ENCODE measurements around the gene FOXB1. TPM values are rescaled to one million over a fixed set of nuclear protein-coding genes. Genes with fewer than 3 reads are reported as not detected.
A peak's percentile ranks its signal among the peaks of the same experiment; 100 is the strongest.

The FOXB1 gene
- total RNA-seq, 2 donors from 2014 or later: 0.10 TPM; not detected in 1

- ATAC-seq (no peak), DNase-seq (ENCODE audit: low spot score) (no peak)
- H3K36me3 Mint-ChIP-seq: peaks cover 6% of the 10 kb centered on the region
- peaks cover 17 to 19% of the 10 kb centered on the region in 2 donors for H3K4me1 Mint-ChIP-seq (ENCODE audit: low read depth in 2 of 2)
- no peak overlapping the region for H3K4me3 Mint-ChIP-seq
- H3K27ac Mint-ChIP-seq: no peak overlapping the region
- peaks cover 5% of the 10 kb centered on the region for H3K9me3 Mint-ChIP-seq
- peaks cover 10 to 16% of the 10 kb centered on the region in 2 donors for H3K27me3 Mint-ChIP-seq
These were observed 16.6 kb downstream of the FOXB1 start for GRCh38 chr15:60020736-60021135.

- Mint-ChIP-seq H3K27me3 (peaks cover 10 to 16% of the 10 kb centered on the region in 2 donors), H3K4me1 (ENCODE audit: low read depth in 2 of 2) (peaks cover 17 to 19% of the 10 kb centered on the region in 2 donors), H3K27ac (no peak overlapping the region), H3K4me3 (no peak overlapping the region), H3K36me3 (peaks cover 6% of the 10 kb centered on the region), H3K9me3 (peaks cover 5% of the 10 kb centered on the region)
- DNase-seq (ENCODE audit: low spot score) (no peak), ATAC-seq (no peak)
These were observed 17.7 kb downstream of the FOXB1 start for GRCh38 chr15:60021589-60022378.

GRCh38 chr15:60022379-60022741, 18.2 kb downstream of the FOXB1 start:
- peaks cover 13 to 15% of the 10 kb centered on the region in 2 donors for H3K4me1 Mint-ChIP-seq (ENCODE audit: low read depth in 2 of 2)
- peaks cover 2% of the 10 kb centered on the region for H3K36me3 Mint-ChIP-seq
- H3K4me3 Mint-ChIP-seq: no peak overlapping the region
- ATAC-seq (no peak), DNase-seq (ENCODE audit: low spot score) (no peak)
- peaks cover 2% of the 10 kb centered on the region for H3K9me3 Mint-ChIP-seq
- no peak overlapping the region for H3K27ac Mint-ChIP-seq
- H3K27me3 Mint-ChIP-seq: peaks cover 10 to 14% of the 10 kb centered on the region in 2 donors

- Mint-ChIP-seq H3K36me3 (no peaks in the 10 kb centered on the region), H3K27ac (no peak overlapping the region), H3K27me3 (peaks cover 8 to 16% of the 10 kb centered on the region in 2 donors), H3K9me3 (no peaks in the 10 kb centered on the region), H3K4me1 (ENCODE audit: low read depth in 2 of 2) (no peaks in the 10 kb centered on the region), H3K4me3 (no peak overlapping the region)
- ATAC-seq: no peak
- DNase-seq (ENCODE audit: low spot score): no peak
These were observed 22.4 kb downstream of the FOXB1 start for GRCh38 chr15:60026555-60026954.

- Mint-ChIP-seq H3K36me3 (no peaks in the 10 kb centered on the region), H3K9me3 (no peaks in the 10 kb centered on the region), H3K27ac (no peak overlapping the region), H3K27me3 (peaks cover 25 to 31% of the 10 kb centered on the region in 2 donors), H3K4me3 (no peak overlapping the region), H3K4me1 (ENCODE audit: low read depth in 2 of 2) (no peaks in the 10 kb centered on the region)
- DNase-seq (ENCODE audit: low spot score) (no peak), ATAC-seq (no peak)
These were observed 31.2 kb downstream of the FOXB1 start for GRCh38 chr15:60035344-60035743.

- Mint-ChIP-seq H3K9me3 (no peaks in the 10 kb centered on the region), H3K4me1 (ENCODE audit: low read depth in 2 of 2) (no peaks in the 10 kb centered on the region), H3K4me3 (no peak overlapping the region), H3K27ac (no peak overlapping the region), H3K36me3 (no peaks in the 10 kb centered on the region), H3K27me3 (peaks cover 38 to 55% of the 10 kb centered on the region in 2 donors)
- ATAC-seq (no peak), DNase-seq (ENCODE audit: low spot score) (no peak)
These were observed 35.2 kb downstream of the FOXB1 start for GRCh38 chr15:60039316-60039715.

- Mint-ChIP-seq H3K9me3 (no peaks in the 10 kb centered on the region), H3K27ac (no peak overlapping the region), H3K4me3 (no peak overlapping the region), H3K27me3 (peaks cover 28 to 54% of the 10 kb centered on the region in 2 donors), H3K36me3 (no peaks in the 10 kb centered on the region), H3K4me1 (ENCODE audit: low read depth in 2 of 2) (no peaks in the 10 kb centered on the region)
- no peak for DNase-seq (ENCODE audit: low spot score)
- no peak for ATAC-seq
These were observed 39.8 kb downstream of the FOXB1 start for GRCh38 chr15:60043744-60044435.

GRCh38 chr15:60044636-60045270, 40.6 kb downstream of the FOXB1 start:
- peak in 1 of 2 donors; percentile 20 for ATAC-seq
- Mint-ChIP-seq H3K9me3 (peaks cover 5% of the 10 kb centered on the region), H3K27me3 (peaks cover 33 to 60% of the 10 kb centered on the region in 2 donors), H3K4me1 (ENCODE audit: low read depth in 2 of 2) (no peaks in the 10 kb centered on the region), H3K27ac (no peak overlapping the region), H3K36me3 (peaks cover 5% of the 10 kb centered on the region), H3K4me3 (no peak overlapping the region)
- DNase-seq (ENCODE audit: low spot score): no peak

GRCh38 chr15:60047701-60048100, 43.6 kb downstream of the FOXB1 start:
- Mint-ChIP-seq H3K9me3 (peaks cover 10% of the 10 kb centered on the region), H3K4me3 (no peak overlapping the region), H3K27me3 (peaks cover 18 to 45% of the 10 kb centered on the region in 2 donors), H3K36me3 (peaks cover 12% of the 10 kb centered on the region), H3K4me1 (ENCODE audit: low read depth in 2 of 2) (no peaks in the 10 kb centered on the region), H3K27ac (no peak overlapping the region)
- DNase-seq (ENCODE audit: low spot score): no peak
- no peak for ATAC-seq

- Mint-ChIP-seq H3K36me3 (peaks cover 12% of the 10 kb centered on the region), H3K4me1 (ENCODE audit: low read depth in 2 of 2) (no peaks in the 10 kb centered on the region), H3K27ac (no peak overlapping the region), H3K4me3 (no peak overlapping the region), H3K9me3 (peaks cover 10% of the 10 kb centered on the region), H3K27me3 (peaks cover 16 to 24% of the 10 kb centered on the region in 2 donors)
- no peak for ATAC-seq
- DNase-seq (ENCODE audit: low spot score): no peak
These were observed 45.8 kb downstream of the FOXB1 start for GRCh38 chr15:60049948-60050347.

- peaks cover 10% of the 10 kb centered on the region for H3K9me3 Mint-ChIP-seq
- H3K36me3 Mint-ChIP-seq: peaks cover 12% of the 10 kb centered on the region
- ATAC-seq (no peak), DNase-seq (ENCODE audit: low spot score) (no peak)
- H3K27ac Mint-ChIP-seq: no peak overlapping the region
- no peaks in the 10 kb centered on the region for H3K4me1 Mint-ChIP-seq (ENCODE audit: low read depth in 2 of 2)
- peaks cover 20 to 44% of the 10 kb centered on the region in 2 donors for H3K27me3 Mint-ChIP-seq
- no peak overlapping the region for H3K4me3 Mint-ChIP-seq
These were observed 48.7 kb downstream of the FOXB1 start for GRCh38 chr15:60052796-60053195.

- H3K27me3 Mint-ChIP-seq: peaks cover 23 to 55% of the 10 kb centered on the region in 2 donors
- no peak for DNase-seq (ENCODE audit: low spot score)
- H3K36me3 Mint-ChIP-seq: peaks cover 11% of the 10 kb centered on the region
- peaks cover 8% of the 10 kb centered on the region for H3K9me3 Mint-ChIP-seq
- H3K27ac Mint-ChIP-seq: no peak overlapping the region
- ATAC-seq: no peak
- H3K4me3 Mint-ChIP-seq: no peak overlapping the region
- H3K4me1 Mint-ChIP-seq (ENCODE audit: low read depth in 2 of 2): no peaks in the 10 kb centered on the region
These were observed 50.4 kb downstream of the FOXB1 start for GRCh38 chr15:60054472-60054871.

Data from natural killer cell treated with Interleukin-12 subunit alpha and Interleukin-12 subunit beta and Interleukin-15 and Interleukin-18, amount 100 ng/mL, for 72 hours (primary cell).